Loucy (cell line): ENCODE data around the gene IDUA.
"Not testable (repeated sequence)": the region's sequence is repeated elsewhere in the genome, so short reads cannot be mapped to it uniquely, and the experiment has no call there.

ENCODE experiments used
- H2AFZ ChIP-seq: fragments of 200-600 bp; sonication (generic); 2 replicates; pipeline ENCODE4 v1.6.0; 2016; ENCODE audit warnings: antibody characterized with exemption, mild to moderate bottlenecking, low read length, moderate library complexity
- H3F3A ChIP-seq: fragments of 200-600 bp; 2 replicates; pipeline ENCODE4 v1.6.0; 2016; ENCODE audit warnings: antibody characterized with exemption, low read depth, mild to moderate bottlenecking
- H3K27me3 ChIP-seq: fragments of 200-600 bp; sonication (generic); 2 replicates; pipeline ENCODE4 v1.6.1; 2014; ENCODE audit warnings: low read length, mild to moderate bottlenecking; ENCODE audit not compliant: insufficient read depth, poor library complexity, severe bottlenecking
- H3K36me3 ChIP-seq: fragments of 200-600 bp; sonication (generic); 2 replicates; pipeline ENCODE4 v1.6.1; 2016; ENCODE audit warnings: low read length; ENCODE audit not compliant: insufficient read depth
- H3K4me1 ChIP-seq: fragments of 200-600 bp; sonication (generic); 2 replicates; pipeline ENCODE4 v1.5.1; 2014; ENCODE audit warnings: low read length, mild to moderate bottlenecking; ENCODE audit not compliant: insufficient read depth, poor library complexity, severe bottlenecking
- H3K4me2 ChIP-seq: fragments of 200-600 bp; sonication (generic); 2 replicates; pipeline ENCODE4 v1.6.0; 2014; ENCODE audit warnings: antibody characterized with exemption, low read length, low read depth, mild to moderate bottlenecking; ENCODE audit not compliant: poor library complexity, severe bottlenecking
- H3K4me3 ChIP-seq: fragments of 200-600 bp; sonication (generic); 2 replicates; pipeline ENCODE4 v1.5.1; 2014; ENCODE audit warnings: low read length, mild to moderate bottlenecking, mixed read lengths; ENCODE audit not compliant: poor library complexity, severe bottlenecking
- H3K79me2 ChIP-seq: fragments of 200-600 bp; sonication (generic); 2 replicates; pipeline ENCODE4 v1.6.1; 2014; ENCODE audit warnings: low read length; ENCODE audit not compliant: insufficient read depth
- H3K9ac ChIP-seq: fragments of 200-600 bp; sonication (generic); 2 replicates; pipeline ENCODE4 v1.6.0; 2014; ENCODE audit warnings: mild to moderate bottlenecking, low read depth, low read length, moderate library complexity; ENCODE audit not compliant: poor library complexity, severe bottlenecking
- H3K9me2 ChIP-seq: fragments of 200-600 bp; sonication (generic); replicated peaks from 2 replicates; pipeline ENCODE4 v1.6.1; 2016; ENCODE audit warnings: low read depth, low read length, mixed read lengths
- H3K9me3 ChIP-seq: fragments of 200-600 bp; sonication (generic); 2 replicates; pipeline ENCODE4 v1.6.1; 2014; ENCODE audit warnings: mild to moderate bottlenecking, antibody characterized with exemption, low read length, low read depth; ENCODE audit not compliant: insufficient read depth
- H4K20me1 ChIP-seq: fragments of 200-600 bp; sonication (generic); 2 replicates; pipeline ENCODE4 v1.6.0; 2014; ENCODE audit warnings: antibody characterized with exemption, low read length, mild to moderate bottlenecking; ENCODE audit not compliant: insufficient read depth, poor library complexity, severe bottlenecking
- EZH2phosphoT487 ChIP-seq: fragments of 200-600 bp; IDR thresholded peaks from 2 replicates; pipeline ENCODE4 v1.6.1; 2018; ENCODE audit warnings: antibody characterized with exemption, mild to moderate bottlenecking, moderate library complexity, borderline replicate concordance
- TF ChIP-seq, protein P1 (sequence below): fragments of 200-600 bp; sonication (generic); conservative IDR thresholded peaks from 2 replicates; pipeline ENCODE4 v1.5.1; 2014; ENCODE audit warnings: mild to moderate bottlenecking, antibody characterized with exemption, low read length

IDUA gene

DNA sequence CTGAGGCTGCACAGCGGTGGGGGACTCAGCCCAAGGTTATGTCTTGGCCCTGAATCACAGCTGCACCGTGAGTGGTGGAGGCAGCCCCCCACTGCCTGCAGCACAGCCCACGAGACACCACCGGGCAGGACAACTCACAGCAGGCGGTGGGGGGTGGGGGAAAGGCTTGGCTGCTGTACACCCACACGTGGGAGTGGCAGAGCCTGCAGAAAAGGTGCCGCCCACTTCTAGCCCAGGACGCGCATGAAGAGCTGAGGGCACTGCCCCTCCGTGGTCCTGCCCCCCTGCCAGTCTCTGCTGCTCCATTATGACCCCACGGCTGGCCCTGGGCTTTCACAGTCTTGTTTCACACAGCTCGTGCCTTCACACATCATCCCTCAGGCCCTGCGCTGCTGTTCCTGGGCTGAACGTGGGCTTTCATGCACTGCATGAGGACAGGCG is 65.4 kb downstream of the IDUA start:
- Histone ChIP-seq H3K9ac (no peak overlapping the region), H2AFZ (no peak overlapping the region), H3K4me2 (no peak overlapping the region), H3K36me3 (no peaks in the 10 kb centered on the region), H4K20me1 (no peaks in the 10 kb centered on the region), H3K4me3 (no peak overlapping the region), H3K79me2 (no peaks in the 10 kb centered on the region), H3K27me3 (no peaks in the 10 kb centered on the region), H3K9me3 (peaks cover 10% of the 10 kb centered on the region; the same call in 1 of the 2 replicates), H3F3A (no peaks in the 10 kb centered on the region), H3K4me1 (no peaks in the 10 kb centered on the region), H3K9me2 (no peaks in the 10 kb centered on the region)
- TF ChIP-seq, protein P1, sequence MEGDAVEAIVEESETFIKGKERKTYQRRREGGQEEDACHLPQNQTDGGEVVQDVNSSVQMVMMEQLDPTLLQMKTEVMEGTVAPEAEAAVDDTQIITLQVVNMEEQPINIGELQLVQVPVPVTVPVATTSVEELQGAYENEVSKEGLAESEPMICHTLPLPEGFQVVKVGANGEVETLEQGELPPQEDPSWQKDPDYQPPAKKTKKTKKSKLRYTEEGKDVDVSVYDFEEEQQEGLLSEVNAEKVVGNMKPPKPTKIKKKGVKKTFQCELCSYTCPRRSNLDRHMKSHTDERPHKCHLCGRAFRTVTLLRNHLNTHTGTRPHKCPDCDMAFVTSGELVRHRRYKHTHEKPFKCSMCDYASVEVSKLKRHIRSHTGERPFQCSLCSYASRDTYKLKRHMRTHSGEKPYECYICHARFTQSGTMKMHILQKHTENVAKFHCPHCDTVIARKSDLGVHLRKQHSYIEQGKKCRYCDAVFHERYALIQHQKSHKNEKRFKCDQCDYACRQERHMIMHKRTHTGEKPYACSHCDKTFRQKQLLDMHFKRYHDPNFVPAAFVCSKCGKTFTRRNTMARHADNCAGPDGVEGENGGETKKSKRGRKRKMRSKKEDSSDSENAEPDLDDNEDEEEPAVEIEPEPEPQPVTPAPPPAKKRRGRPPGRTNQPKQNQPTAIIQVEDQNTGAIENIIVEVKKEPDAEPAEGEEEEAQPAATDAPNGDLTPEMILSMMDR = no peak
- TF ChIP-seq EZH2phosphoT487 = no peak

DNA sequence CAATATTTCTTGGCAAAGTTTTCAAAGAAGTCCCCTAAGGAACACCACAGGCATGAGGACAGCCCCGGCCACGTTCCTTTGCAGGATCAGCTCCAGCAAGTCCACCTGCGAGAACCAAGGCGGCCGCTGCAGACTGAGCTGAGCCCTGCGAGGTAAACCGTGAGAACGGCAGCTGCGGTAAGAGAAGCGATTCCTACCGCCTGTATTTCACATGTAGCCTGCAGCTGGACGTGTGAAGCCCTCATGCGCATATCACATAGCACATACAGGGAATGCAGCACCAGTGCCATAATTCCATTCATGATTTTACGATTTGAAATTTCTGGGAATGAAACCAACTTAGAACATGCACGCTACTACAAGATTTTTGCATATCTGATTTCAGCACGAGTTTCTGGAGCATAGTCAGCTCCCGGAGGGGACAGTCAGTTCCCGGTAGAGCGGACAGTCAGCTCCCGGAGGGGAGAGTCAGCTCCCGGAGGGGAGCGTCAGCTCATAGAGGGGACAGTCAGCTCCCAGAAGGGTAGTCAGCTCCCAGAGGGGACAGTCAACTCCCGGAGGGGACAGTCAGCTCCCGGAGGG is 66.3 kb downstream of the IDUA start:
- no peak overlapping the region for H2AFZ ChIP-seq
- H4K20me1 ChIP-seq = no peaks in the 10 kb centered on the region
- H3K4me3 ChIP-seq = no peak overlapping the region
- H3K79me2 ChIP-seq = no peaks in the 10 kb centered on the region
- H3K9me3 ChIP-seq = peaks cover 10% of the 10 kb centered on the region; the same call in 1 of the 2 replicates
- TF ChIP-seq, protein P1 = no peak
- no peak for TF ChIP-seq EZH2phosphoT487
- H3K4me2 ChIP-seq = no peak overlapping the region
- no peaks in the 10 kb centered on the region for H3K4me1 ChIP-seq
- H3F3A ChIP-seq = no peaks in the 10 kb centered on the region
- H3K9me2 ChIP-seq = no peaks in the 10 kb centered on the region
- H3K36me3 ChIP-seq = no peaks in the 10 kb centered on the region
- H3K27me3 ChIP-seq = no peaks in the 10 kb centered on the region
- no peak overlapping the region for H3K9ac ChIP-seq

DNA sequence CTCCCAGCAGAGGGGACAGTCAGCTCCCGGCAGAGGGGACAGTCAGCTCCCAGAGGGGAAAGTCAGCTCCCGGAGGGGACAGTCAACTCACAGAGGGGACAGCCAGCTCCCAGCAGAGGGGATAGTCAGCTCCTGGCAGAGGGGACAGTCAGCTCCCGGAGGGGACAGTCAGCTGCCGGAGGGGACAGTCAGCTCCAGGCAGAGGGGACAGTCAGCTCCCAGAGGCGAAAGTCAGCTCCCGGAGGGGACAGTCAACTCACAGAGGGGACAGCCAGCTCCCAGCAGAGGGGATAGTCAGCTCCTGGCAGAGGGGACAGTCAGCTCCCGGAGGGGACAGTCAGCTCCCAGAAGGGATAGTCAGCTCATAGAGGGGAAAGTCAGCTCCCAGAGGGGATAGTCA is 67.0 kb downstream of the IDUA start:
- H2AFZ ChIP-seq, H3K4me2 ChIP-seq, H3K9ac ChIP-seq, H3K4me3 ChIP-seq, H3K9me3 ChIP-seq, H3K79me2 ChIP-seq, H3K9me2 ChIP-seq, H4K20me1 ChIP-seq, H3K27me3 ChIP-seq, H3K4me1 ChIP-seq, H3K36me3 ChIP-seq, H3F3A ChIP-seq: not testable (repeated sequence)
